HG03342 (cell line): ENCODE measurements around the gene GGT1.
"Not testable (repeated sequence)": the region's sequence is repeated elsewhere in the genome, so short reads cannot be mapped to it uniquely, and the experiment has no call there.

Experiments
- ATAC-seq: cut with Tn5 transposase; IDR thresholded peaks from one replicate; pipeline ENCODE4 v1.9.1; 2021; ENCODE audit warnings: mild to moderate bottlenecking, moderate library complexity; ENCODE audit not compliant: unreplicated experiment

The GGT1 gene

GRCh38 chr22:24602847-24603769, at the start of gene GGT1:
Gene GGT1, plus strand, starts transcription at chr22:24603193. Its CDS starts 7,889 bp downstream, at chr22:24611082.
- not testable (repeated sequence) for ATAC-seq

- no peak for ATAC-seq
These were observed 49.2 kb upstream of the GGT1 start for GRCh38 chr22:24553597-24554312.

GRCh38 chr22:24554313-24555164, 48.5 kb upstream of the GGT1 start, which contains the start of gene GUCD1:
Gene GUCD1, minus strand, starts transcription at chr22:24555138. Its CDS starts 147 bp downstream, at chr22:24554991.
- ATAC-seq, result peak; percentile 11

DNA sequence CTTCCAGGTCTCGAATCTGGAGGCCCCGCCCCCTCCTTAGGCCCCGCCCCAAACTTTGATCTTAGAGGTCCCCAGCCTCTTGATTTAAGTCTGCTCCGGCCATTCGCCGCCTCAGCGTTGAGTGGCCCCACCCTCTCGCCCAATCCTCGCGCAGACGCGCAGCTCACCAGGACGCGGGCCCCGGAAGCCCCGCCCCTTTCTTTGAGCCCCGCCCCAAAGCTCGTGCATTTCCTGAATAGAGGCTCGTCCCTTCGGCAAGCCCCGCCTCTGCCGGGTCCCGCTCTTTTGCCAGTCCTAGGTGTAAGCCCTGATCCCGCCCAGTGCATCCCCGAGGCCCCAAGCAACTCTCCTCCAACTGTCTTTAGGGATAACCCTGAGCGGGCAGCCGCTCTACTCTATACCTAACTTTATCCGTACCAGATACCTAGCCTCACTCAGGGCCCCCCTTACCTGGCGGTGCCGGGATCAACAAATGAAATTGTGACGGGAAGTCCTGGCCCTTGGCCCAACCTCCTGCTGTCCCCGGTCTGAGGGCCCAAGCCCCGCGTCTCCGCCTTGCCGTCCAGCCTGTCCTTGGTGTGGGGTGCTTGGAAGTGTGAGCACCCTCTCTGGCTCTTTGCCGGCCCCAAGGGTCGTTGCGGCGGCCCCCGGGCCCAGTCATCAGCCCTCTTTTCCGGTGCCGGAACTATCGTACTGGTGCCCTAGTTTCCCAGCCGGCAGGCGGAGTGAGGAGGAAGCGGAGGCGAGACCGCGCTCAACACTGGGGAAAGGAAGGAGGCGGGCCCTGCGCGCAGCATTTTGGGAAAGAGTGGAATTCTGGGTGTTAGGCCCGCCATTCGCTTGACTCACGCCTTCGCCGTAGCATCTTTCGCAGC, 47.6 kb upstream of the GGT1 start, which contains the start of gene SNRPD3:
SNRPD3 (plus strand) TSS at position 835 of the 875 bp plus-strand sequence. CDS start 1,676 bp downstream, outside the sequence.
- peak; percentile 69 for ATAC-seq

GRCh38 chr22:24559471-24559870, 43.5 kb upstream of the GGT1 start:
- no peak for ATAC-seq

- ATAC-seq, result no peak
These were observed 39.7 kb upstream of the GGT1 start for GRCh38 chr22:24563246-24563645.

- no peak for ATAC-seq
These were observed 38.5 kb upstream of the GGT1 start for GRCh38 chr22:24564376-24565058.

DNA sequence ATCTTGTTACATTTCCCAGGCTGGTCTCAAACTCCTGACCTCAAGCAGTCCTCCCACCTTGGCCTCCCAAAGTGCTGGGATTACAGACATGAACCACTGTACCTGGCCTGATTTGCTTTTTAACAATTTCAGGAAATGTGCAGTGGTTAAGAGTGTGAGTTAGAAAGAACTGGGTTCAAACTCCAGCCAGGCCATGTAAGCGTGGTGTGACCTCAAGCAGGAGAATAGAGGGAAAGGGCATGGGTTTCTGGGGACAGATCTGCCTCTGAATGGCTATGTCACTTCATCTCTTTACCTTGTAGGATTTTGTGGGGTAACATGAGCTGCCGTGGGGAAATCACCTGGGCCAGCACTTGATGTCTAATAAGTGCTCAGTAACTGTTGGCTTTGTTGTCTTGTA, 37.9 kb upstream of the GGT1 start:
- no peak for ATAC-seq

DNA sequence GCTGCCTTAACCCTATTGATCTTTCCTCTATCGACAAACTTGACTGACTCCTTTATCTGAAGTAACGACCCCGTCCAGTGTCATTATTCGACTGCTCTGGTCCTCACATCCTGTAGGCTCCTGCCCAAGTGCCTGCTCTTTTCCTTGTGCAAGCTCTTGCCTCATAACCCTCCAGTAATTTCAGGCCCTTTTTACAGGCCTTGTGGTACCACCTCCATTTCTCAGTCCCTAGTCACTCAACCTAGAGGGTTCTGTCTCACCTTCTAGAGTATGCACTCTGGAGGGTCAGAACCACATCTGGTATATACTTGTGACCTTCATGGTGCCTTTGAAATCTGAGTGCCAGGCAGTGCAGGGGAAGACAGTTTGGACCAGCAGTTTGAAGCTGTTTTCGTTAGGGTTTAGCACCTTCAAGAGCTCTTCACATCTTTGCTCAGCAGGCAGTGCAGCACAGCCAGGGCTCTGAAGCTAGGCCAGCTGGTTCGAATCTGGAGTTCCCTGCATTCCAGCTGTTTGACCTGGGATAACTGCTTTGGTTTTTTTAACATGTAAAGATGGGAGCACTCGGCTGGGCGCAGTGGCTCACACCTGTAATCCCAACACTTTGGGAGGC, 36.0 kb upstream of the GGT1 start:
- no peak for ATAC-seq

- no peak for ATAC-seq
These were observed 35.3 kb upstream of the GGT1 start for GRCh38 chr22:24567668-24568067.

DNA sequence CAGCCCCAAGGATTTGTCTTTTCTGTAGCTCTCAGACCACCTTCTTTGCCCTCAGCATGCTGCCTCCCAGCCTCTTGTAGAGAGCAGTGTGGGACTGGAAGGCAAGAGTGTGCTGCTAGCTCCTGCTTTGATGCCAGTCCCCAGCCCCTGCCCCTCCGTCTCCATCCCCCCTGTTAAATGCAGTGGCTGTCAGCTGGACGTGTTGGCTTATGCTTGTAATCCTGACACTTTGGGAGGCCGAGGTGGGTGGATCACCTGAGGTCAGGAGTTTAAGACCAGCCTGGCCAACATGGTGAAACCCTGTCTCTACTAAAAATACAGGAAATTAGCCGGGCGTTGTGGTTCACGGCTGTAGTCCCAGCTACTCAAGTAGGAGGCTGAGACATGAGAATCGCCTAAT, 31.7 kb upstream of the GGT1 start:
- ATAC-seq, result no peak

DNA sequence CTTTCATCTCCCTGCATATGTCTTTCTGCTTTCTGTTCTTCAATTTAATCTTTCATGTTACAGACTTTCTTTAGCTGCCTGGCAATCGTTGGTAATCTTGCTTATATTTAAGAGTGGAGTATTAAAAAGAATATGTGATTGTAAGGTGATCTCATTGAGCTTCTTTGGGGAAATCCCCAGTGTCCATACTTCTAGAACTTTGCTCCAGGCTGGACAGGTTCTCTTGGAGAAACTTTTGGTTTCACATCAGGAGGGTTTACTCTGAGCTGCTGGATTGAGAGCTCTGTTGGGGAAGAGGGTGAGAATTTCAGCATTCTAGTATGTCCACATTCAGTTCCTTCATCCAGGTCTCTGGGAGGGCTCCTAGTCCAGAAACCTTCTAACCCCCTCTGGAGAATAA, 26.2 kb upstream of the GGT1 start:
- no peak for ATAC-seq

DNA sequence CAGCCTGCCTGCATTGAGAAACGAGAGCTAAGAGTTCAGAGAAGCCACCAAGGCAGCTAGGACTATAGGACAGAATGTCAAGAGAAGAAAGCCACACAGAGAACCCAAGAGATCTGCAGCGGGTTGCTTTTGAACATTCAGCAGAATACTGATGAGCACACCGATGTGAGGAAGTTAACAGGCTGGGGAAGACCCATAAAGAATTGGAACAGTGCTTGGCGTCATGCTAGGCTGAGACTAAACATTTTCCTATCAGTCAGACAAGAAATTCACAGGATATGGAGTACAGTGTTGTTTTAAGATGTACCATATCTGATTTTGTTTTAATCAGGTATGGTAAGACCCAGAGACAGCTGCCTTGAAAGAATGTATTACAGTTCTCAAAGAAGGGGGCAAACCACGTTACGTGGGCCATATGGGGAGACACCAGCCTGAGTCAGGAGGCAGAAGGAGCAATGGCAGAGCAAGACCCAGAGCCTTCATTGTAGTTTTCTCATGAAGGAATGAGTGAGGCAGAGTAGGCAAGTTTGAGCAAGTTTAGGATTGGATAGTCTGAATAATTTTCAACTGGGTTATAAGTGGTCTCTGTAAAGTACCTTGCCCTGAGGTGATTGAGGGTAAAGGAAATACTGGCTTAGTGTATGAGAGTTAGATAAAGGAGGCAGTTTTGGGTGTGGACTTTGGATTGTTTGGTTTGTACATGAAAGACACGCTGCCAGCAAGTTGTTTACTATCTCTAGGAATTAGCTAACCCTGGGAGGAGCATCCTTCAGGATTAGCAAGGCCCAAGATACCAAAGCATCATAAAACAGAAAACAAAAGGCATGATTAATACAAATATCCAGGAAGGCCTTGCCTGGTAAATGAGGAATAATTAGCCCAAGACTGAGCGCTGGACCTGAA, 24.4 kb upstream of the GGT1 start:
- ATAC-seq, result no peak

- no peak for ATAC-seq
These were observed 23.8 kb upstream of the GGT1 start for GRCh38 chr22:24579258-24579601.

DNA sequence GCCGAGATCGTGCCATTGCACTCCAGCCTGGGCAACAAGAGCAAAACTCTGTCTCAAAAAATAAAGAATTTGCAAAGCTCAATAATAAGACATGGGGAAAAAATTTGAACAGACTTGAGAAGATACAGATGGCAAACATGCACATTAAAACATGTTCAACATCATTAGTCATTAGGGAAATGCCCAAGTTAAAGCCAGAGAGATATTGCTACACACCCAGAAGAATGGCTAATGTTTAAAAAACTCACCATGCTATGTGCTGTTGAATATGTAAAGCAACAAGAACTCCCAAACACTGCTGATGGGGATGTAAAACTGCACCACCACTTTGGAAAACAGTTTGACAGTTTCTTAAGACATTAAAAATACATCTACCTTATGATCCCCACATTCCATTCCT, 22.7 kb upstream of the GGT1 start:
- ATAC-seq, result no peak

- ATAC-seq, result no peak
These were observed 20.8 kb upstream of the GGT1 start for GRCh38 chr22:24582056-24582814.
